Activated CD4-positive, alpha-beta T cell treated with anti-CD3 and anti-CD28 coated beads for 48 hours (primary cell): ENCODE data around the gene NT5M.

Experiments
- DNase-seq: peaks from one replicate; pipeline ENCODE4 v3.0.0-alpha.2; 2020

Gene NT5M

DNA sequence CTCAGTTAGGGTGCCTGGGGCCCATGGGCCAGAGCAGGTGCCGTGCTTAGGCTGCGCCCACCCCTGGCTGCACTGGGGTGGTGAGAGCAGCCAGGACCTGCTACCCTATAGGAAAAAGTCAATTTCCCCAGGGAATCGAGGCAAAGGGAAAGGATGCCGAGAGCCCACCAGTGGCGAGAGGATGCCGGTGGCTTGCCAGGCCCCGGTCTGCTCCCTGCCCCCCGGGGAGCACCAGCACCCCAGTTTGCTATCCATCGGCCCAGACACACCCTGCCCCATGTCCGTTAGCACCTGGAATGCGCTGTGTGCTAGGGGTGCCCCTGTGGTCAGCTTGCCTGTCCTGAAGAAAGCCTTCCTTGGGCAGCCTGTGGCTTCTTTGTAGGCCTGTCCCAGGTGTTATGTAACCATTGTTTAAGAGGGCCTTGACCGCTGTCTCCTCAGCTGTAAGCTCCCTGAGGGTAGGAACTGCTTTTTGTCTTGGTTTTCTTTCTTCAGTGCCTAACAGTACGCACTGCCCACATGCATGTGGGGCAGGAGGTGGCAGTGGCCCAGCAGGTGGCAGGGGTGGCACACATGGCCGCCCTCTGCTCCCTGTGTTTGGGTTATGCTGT lies 40.8 kb downstream of the NT5M start:
- DNase-seq, result no peak

DNA sequence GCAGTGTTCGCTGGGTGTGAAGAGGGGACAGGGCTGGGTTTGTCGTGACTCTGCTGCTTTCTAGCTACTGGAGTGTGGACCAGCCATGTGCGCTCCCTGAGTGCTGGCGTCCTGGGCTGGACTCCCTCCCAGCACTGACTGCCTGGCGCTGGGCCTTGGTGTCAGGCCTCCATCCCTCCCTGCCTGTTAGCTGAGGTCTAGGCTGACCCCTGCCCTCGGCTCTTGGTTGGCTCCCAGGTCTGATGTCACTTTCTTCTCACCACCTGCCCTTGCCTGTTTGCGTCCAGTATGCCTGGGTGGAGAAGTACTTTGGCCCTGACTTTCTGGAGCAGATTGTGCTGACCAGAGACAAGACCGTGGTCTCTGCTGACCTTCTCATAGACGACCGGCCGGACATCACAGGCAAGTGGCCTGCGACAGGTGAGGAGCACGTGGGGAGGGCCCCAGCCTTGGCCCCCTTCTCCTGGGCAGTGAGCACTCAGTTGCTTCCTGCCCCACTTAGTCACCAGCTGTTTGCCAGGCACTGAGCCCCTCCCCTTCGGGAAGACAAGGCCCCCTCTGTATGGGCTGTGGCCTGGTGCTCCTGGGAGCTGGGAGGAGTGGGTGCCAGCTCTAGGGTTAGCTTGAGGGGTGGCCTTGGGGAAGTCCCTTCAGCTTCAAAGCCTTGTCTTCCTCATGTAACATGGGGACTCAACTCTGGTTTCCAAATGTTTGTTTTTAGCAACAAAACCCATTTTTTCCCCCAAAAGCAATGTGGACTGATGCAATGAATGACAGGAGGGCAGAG lies 41.5 kb downstream of the NT5M start:
- DNase-seq, result no peak

DNA sequence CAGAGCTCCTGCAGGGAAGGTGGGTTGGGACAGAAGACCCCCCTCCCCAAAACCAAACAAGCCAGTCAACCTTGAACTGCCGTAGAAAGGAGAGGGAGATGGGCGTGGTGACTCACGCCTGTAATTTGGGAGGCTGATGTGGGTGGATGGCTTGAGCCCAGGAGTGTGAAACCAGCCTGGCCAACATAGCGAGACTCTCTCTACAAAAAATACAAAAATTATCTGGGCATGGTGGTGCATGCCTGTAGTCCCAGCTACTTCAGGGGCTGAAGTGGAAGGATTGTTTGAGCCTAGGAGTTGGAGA lies 42.1 kb downstream of the NT5M start:
- no peak for DNase-seq

DNA sequence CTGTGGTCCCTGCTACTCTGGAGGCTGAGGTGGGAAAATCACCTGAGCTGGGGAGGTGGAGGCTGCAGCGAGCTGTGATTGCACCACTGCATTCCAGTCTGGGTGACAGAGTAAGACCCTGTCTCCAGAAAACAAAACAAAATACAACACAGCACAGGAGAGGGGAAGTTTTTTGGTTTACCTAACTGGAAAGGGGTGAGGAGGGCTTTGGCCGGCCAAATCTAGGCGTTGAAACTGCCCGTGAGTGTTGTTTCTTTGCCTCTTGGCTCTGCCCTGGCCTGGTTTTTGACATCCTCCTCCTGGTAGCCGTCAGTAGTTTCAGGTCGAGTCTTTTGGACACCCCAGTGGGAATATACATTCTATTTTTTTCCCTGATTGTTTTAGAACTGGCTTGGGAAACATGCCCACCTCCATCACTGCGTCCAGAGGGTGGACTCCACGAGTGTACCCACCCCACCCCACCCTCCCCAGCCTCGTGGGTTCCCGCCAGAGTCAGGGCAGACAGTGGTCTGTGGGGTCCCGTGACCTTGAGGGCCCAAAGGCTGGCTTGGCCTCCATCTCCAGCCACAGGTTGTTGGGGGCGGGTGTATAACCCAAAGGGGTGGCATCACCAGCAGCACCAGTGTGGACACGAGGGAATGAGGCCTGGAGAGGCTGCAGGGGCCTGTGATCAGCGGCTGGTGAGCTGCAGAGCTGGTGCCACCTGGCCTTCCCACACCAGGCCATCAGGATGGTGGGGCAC lies 42.7 kb downstream of the NT5M start:
- no peak for DNase-seq

DNA sequence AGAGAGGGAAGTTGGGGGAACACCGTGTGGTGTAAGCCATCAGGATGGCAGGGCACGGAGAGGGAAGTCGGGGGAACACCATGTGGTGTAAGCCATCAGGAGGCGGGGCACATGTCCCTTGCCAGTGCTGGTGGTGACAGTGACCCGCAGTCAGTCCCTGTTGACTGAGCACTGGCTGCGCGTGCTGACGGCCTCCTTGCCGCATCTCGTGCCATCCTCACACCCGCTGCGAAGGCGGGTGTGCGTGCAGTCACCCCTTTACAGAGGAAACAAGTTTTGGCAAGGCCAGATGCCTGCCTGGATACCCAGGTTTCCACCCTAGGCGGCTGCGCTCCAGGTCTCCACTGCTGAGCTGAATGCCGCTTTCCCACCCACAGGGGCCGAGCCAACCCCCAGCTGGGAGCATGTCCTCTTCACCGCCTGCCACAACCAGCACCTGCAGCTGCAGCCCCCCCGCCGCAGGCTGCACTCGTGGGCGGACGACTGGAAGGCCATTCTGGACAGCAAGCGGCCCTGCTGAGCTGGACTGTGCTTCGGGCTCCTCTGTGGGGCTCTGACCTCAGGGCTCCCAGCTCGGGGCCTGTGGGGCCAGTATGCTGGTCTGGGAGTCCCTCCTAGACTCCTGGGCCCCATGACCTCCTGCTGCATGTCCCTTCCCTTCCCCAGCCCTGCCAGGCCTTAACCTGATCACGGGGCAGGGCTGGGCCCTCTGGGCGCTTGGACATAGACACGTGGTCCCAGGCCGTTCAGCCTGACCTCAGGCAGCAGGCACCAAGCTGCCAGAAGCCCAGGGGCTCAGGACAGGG lies 43.5 kb downstream of the NT5M start:
- DNase-seq, result no peak

DNA sequence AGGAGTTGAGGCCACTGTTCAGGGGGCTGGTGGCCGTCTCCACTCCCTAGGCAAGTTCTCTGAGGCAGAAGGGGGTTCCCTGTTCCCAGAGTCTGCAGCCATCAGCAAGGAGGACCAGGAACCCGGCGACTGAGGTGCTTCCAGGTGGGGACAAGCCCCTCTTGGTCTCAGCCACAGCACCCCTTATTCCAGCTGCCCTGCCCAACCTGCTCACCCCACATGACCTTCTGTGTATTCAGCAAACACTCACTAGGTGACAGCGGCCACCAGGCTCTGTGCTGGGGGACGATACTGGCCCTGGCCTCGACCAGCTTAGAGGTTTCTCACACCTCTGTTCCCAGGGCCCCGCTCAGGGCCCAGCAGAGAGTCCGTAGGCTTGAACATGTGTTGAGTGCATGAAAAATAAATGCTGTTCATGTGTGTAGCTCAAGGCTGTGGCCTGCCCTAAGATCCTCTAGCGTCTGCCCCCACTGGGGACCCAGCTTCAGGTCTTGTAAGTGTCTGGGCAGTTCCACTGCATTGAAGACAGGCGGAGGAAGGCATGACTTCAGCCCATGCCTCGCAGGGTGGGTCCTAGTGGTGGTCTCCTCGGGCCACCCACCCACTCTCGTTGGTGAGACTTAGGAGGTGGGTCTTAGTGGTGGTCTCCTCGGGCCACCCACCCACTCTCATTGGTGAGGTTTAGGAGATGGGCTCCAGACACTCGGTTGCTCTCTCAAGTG lies 44.2 kb downstream of the NT5M start:
- no peak for DNase-seq

DNA sequence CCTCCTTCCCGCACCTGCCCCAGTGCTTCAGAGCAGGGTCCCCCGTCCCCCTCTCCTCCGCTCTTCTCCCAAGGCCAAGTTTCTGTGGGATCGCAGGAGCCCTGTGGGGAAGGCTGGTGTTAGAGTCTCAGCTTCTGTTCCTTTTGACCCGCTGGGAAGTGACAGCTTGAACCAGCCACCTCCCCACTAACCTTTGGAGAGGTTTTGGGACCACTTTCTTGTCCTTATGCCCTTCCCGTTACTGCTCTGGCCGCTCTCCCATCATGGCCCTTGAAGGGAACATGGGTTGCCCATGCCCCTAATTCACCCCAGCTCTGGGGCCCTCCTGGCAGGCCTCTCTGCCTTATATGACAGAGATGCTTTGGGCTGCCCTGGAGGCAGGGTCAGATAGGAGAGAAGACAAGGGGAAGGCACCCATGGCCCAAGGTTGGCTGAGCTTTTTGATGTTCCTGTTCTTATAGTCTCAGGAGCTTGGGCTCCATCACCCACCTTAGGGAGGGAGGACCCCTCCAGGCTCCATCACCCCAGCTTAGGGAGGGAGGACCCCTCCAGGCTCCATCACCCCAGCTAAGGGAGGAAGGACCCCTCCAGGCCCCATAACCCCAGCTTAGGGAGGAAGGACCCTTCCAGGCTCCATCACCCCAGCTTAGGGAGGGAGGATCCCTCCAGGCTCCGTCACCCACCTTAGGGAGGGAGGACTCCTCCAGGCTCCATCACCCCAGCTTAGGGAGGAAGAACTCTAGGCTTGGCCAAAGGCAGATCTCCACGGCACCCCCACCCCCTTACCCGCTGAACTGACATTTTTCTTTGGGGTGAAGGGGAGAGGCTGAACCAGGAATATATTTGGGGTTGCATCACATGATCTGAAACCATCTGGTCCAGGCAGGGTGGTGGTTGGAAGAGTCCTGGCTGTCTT lies 45.0 kb downstream of the NT5M start:
- DNase-seq, result no peak

DNA sequence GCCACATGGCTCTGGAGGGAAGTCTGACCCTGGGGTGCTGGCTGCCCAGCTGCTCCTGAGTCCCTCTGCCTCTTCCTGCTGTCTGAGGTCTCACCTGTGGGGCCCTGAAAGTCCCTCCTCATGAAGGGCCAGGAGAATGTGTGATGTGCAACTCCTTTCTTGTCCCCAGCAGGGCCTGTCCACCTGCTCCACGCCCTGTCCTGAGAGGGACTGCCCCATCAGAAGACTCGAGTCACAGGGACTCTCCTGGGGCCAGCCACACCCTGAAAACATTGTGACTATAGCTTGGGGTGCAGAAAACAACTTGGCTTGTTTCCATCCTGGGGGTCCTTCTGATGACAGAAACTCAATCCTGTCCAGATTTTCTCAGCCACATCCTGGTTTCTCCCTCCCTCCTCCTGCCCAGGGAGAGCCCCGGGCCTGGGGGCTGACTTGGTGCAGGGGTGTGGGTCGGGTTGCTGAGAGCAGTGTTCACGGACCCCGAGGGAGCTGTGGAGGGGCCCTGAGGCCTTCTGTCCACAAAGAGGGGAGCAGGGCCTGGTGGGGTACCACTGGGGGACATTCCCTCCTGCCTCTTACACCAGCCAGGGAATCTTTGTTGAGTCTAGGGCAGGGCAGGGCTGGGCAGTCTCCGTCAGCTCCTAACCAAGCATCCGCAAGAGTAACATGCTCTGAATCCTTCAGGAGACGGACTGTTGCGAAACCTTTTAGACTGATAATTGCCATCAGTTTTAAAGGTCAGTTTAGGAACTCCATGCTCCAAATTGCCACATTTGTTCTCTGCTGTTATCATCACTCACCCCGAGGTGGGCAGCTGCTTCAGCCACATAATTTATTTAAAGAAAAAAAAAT lies 45.9 kb downstream of the NT5M start:
- no peak for DNase-seq

DNA sequence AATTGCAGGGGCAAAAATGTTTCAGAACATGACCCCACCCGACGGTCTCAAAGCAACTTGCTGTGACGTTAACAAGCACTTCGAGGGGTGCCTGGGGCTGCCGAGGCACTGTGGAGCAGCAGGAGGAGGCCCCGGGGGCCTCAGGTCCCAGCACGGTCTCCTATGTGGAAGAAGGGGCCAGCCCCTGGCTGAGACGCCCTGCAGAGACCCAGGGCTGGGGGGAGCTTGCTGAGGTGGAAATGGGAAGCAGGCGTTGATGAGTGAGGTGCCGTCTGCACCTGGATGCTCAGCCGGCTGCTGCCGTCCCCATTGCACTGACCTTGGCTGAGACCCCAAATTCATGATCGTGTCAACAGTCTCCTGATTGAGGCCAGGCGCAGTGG lies 46.5 kb downstream of the NT5M start:
- DNase-seq, result no peak

DNA sequence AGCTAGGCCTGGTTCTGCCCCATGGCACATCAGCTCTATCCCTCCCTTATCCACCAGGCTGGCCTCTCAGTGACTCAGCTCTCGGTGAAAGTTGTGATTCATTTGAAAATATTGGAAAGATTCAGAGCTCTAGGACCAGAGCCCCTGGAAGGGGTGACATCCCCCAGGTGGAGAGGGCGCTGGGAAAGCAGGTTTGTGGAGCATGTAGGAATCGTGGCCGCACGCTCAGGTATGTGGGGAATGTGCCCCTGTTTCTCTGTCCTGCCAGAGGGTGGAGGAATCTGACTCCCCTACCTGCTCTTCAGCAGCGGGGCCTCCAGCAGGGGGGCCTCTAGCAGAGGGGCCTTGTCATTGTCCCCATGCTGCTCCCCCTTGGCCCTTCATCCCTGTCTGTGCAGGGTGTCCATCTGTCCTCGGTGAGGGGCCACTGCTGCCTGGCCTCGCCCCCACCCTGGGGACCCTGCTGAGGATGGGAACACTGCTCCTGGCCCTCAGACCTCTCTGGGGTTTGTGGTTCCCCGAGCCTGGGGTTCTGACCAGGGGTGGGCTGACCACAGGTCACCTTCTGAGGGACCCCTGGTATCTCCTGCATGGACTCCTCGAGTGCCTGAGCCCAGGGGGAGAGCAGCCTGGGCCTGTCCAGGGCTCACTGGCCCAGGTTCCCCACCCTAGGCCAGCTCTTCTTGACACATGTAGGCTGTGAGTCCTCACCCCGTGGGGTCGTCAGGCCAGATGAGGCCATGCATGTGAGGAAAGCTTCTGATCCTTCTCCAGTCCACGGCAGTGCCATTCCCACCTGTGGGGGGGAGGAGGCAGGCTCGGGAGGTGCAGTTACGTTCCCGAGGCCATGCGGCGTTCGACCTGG lies 47.5 kb downstream of the NT5M start:
- DNase-seq, result no peak

DNA sequence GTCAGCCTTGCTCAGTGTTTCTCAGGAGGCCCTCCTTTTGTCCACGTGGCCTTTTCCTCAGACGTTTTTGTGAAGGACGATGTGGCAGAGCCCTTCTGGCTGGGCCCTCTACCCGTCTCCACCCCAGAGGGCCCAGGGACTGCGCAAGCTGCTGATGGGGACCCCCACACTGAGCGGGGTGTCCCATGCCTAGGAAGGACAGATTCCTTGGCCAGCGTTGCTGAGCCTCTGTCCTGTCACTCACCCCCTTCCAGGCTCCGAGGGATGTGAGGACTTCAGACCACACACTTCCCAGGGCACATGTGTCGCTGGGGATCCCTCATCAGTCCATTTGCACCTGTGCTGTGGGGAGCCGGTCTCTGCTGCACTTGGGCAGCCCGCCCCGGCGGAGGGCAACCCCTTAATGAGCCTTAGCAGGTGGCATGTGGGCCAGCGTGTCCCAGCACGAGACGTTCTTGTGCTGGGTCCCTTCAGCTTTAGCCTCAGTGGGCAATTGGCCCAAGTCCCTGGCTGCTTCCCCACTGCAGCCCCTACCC lies 48.3 kb downstream of the NT5M start:
- no peak for DNase-seq

DNA sequence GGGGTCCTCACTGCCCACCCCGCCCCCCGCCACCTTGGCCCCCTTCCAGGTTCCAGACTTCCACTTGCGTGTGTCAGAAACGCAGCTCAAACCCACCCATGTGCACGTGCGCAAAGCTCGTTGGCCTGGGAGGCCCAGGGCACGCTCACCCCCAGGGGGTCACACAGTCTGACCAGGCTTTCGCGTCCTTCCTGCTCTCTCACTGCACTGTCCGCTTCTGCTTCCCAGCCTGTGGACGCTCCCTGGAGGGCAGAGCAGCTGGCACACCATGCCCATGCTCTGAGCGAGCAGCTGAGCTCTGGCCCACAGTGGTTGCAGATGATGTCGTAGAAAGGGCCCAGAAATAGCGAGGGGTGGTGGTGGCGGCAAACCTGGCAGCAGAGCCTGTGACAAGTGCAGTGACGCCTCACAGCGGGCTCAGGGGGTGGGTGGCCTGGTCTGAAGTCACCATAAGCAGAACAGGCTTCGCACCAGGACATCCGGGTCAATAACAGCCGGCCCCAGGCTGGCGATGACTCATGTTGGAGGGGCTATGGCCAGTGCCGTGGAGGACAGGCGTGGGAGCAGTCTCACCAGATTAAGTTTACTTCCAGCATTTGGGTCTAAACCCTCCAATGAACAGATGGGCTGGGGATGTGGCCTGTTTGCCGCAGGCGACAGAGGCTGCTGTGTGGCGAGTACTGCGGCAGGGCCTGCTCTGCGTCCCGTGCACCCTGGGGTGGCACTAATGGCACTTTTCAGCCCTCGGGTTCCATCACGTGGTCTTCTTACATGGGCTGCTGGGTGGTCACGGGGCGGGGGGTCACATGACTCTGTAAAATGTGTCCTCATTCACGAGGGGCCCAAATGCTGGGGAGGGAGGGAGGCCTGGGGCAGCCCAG lies 49.0 kb downstream of the NT5M start:
- DNase-seq, result no peak

DNA sequence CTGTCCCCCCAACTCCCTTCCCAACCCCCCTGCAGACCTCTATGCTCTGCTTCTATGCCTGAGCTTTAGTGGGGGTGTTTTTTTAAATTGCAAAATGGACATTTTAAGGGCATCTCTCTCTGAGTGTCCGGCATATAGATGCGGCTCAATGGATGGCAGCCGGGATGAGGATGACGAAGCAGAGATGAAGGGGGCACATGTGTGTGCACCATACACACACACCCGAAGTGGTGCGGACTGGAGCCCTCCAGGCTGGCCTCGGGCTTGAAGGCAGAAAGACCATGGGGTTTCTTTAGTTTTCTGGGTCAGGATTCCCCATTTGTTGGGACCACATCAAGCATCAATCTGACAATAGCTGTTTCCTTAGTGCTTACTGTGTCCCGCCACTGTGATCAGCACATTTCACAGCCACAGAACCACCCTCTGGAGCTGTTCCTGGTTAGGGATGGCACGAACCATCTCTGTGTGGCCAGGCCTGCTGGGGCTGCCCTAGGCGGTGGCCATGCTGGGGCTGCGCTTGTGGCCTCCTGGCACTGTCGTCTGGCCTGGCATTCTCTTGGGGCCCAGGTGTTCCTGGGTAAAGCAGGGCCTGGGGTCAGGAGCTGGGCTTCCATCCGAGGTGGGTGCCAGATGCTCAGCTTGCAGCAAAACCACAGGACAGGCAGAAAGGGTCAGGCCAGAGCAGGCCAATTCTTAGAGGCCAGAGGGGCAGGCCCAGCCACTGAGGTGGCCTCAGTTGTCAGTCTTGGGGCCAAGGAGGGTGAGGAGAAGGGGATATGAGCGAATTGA lies 49.9 kb downstream of the NT5M start:
- DNase-seq, result no peak

DNA sequence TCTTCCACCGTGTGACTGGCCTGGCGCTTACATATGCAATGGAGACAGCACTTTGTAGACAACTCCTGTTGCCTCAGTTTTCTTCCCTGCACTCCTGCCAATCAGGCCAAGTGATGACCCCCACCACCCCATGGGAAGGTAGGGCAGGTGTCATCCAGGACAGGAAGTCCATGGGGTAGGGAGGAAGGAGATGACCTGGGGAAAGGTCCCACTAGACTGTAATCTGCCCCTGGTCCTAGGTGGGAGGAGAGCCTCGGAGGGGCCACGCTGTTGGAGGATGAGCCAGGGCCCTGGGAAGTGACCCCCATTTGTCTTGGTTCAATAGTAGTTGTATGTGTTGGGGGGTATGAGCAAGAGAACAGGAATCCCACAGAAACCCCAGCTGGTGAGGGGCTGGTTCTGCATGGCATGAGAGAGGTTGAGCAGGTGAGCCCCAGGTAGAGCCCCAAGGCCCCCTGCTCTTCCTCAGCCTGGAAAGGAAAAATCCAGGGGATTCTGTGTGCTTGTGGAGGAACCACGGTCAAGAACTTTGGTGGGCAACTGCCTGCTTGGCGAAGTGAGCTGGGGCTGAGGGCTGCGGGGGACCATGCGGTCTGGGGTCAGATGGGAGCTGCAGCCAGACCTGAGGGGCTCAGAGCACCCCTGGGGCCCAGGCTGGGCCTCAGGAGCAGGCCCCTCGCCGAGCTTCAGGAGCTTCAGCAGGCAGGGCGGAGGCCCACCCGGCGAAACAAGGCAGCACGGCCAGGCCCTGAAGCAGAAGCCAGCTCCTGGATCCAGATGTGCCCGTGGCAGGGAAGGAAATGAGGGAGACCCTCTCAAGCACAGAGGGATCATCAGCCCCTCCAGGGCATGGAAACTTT lies 50.7 kb downstream of the NT5M start:
- no peak for DNase-seq

DNA sequence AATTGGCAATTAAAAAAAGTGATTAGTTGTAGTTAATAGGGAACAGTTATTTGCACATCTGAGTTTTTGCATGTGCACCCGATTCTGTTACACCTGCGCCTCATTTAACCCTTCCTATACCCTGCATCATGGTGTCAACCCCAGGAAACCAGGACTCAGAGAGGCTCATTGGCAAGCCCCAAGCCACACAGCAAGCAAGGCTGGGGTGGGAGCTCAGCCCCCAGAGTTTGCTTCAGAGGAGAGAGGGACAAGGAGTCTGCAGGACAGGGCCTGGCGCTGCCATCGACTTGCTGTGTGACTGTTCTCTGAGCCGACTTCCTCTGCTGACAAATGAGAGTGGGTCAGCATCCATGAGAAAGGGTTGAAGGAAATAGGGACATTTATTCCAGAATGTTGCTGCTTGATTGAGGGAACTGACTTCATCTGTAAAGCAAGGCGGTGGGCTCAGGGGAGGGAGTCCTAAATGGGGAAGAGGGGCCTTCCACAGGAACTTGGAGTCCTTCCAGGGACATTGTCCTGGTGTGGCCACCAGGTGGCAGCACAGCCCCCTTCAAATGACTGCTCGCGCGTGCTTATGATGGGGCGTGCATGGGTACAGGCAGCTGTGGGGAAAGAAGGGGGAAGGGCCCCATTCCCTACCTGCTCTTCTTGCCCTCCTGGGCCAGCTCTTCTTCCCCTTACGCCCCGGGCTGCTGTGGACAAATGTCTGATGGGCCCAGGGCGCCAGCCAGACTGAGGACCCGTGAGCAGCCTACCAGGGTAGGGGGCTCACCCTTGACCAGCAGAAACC lies 51.6 kb downstream of the NT5M start:
- DNase-seq, result peak; percentile 85

DNA sequence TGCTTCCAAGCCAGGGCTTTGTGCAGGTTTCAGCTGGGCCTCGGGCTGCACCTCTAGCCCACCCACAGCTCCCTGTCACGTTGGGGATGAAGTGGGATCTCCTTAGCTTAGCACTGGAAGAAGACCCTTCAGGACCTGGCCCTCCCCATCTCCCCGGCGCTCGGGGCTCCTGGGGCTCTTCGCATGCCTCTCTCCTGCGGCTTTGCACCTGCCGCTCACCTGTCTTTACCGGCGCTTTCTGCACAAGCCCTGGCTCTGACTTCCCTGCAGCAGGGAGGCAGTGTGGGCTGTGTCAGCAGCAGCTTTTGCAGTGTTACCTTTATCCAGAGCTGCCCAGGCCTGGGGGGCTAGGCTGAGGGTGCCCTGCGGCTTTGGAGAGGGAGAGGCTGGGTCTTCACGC lies 52.3 kb downstream of the NT5M start:
- no peak for DNase-seq
